SKM-1 (cell line): Measurements from ENCODE around the gene SYNC.
A peak's percentile ranks its signal among the peaks of the same experiment; 100 is the strongest.
"Not testable (repeated sequence)": the region's sequence is repeated elsewhere in the genome, so short reads cannot be mapped to it uniquely, and the experiment has no call there.

ENCODE experiments used
- DNase-seq: peaks from one replicate; lab custom pipeline; 2025; ENCODE audit not compliant: unreplicated experiment; lab: John Stamatoyannopoulos, UW

SYNC gene

DNA sequence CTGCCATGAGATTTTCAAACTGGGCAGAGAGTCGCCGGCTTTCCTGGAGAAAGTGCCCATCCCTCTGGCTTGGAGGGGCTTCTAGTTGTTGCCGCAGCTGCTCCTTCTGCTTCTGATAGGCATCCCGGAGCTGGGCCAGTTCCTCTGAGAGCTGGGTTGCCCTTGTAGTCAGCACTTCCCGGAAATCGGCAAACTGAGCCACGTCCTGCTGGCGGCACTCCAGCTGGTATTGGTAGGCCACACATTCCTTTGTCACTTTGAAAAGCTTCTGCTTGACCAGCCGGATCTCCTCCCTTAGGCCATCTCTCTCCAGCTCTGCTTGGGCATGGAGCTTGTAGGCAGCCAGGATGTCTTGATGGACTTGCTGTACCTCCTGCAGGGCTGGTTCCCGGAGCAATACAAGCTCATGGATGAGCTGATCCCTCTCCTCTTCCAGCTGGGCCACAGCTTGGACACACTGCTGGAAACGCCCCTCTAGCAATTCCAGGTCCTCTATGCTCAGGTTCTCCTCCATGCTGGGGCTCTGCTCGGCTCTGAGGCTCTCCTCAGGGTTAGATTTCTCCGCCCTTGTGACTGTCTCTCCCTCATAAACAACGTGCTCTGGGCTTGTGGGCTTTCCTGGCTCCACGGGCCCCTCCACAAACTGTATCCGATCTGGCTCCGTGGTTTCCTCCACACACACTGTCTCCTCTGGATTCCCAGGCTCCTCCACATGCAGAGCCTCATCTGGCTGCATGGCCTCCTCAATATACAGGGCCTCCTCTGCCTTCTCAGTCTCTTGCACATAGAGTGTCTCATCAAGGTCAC, 7.3 kb downstream of the SYNC start:
- no peak for DNase-seq

DNA sequence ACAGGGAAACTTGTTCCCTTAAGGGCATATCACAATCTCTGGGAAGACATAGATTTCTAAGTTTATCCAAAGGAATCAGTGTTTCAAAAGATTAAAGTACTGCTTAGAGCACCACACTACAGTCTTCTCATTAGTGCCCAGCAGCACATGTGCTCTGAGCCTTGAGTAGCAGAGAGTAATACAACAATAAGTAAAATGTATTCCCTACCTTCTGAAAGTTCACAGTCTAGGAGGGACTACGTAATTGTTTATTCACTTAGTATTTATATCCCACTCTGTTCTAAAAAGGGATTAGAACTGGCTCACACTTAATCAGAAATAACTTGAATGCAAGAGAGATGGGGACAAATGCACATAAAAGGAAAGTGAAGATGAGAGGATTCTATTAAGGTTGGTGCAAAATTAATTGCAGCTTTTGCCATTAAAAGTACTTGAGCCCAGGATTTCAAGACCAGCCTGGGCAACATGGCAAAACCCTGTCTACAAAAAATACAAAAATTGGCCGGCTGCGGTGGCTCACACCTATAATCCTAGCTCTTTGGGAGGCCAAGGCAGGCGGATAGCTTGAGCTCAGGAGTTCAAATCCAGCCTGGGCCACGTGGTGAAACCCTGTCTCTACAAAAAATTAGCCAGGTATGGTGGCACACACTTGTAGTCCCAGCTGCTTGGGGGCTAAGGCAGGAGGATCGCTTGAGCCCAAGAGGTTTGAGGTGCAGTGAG, 9.0 kb downstream of the SYNC start:
- DNase-seq = no peak

DNA sequence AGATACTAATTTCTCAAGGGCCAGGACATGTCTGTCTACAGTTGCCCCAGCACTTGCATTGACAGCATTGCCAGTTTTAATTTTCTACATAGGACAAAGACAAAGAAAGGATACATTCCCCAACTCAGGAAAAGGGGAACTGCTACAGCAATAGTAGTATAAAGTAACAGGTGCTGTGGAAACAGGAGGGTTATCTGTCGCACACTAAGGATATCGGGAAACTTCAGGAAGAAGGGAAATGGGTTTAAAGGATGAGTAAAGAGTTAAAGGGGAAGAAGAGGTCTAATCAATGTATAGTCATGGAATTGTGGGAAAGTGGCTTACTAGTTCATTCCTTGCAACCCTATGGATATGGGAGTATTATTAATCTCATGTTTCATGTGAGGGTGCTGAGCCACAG, 16.2 kb downstream of the SYNC start:
- DNase-seq = no peak

DNA sequence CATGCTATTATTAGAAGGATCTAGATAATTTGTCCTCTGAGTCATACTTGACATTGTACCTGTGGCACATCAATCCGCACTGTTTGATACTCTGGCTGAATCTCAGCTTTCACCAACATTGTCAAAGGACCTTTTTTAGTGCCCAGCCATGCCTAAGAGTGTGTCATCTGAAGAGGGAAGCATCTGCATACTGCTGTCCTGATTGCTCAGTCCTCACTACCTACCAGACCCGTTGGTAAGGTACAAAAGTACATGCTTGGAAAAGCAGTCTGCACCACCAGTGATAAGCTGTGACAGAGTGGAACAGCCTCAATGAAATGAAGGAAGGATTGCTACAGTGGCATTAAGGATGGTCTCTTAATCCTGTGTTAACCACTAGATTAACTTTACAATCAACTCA, 17.1 kb downstream of the SYNC start:
- no peak for DNase-seq

DNA sequence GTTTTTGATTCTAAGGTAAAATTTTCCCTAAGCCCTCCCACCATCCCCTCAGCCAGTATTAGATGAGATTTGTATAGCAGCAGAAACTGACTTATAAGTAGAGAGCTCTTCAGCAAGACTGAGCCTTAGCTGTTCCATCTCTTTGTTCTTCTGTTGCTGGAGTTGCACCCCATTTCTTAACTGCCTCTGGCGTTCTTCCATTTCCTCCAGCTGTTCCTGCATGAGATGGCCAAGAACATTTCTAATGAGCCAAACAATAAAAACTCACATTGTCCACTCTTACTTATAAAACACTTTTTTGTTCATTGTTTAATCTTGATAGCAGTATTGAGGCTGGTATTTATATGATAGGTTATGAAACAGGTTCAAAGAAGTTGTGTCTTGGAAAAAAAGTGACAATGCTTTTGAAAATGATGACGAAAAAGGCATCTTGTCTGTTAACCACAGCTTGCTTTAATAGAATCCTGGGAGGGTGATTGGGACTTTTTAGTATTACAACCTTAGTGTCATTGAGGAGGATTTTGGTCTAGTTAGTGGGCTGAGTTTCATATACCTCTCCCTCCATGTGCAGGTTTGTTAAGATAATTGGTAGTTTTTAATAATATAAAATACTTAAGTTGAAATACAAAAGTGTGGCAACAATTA, 18.3 kb downstream of the SYNC start:
- no peak for DNase-seq

DNA sequence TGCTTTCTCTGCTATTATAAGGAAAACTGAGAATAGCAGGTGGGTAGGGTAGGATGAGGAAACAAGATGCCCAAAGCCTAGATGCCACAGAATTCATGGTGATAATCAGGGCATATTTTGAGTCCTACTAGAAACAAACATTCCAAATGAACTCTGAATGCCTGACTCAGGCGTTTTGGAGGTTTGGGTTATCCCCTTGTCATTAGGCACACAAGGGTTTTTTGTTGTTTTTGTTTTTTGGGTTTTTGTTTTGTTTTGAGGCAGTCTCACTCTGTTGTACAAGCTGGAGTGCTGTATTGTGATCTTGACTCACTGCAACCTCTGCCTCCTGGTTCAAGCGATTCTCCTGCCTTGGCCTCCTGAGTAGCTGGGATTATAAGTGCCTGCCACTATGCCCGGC, 19.2 kb downstream of the SYNC start:
- DNase-seq = no peak

DNA sequence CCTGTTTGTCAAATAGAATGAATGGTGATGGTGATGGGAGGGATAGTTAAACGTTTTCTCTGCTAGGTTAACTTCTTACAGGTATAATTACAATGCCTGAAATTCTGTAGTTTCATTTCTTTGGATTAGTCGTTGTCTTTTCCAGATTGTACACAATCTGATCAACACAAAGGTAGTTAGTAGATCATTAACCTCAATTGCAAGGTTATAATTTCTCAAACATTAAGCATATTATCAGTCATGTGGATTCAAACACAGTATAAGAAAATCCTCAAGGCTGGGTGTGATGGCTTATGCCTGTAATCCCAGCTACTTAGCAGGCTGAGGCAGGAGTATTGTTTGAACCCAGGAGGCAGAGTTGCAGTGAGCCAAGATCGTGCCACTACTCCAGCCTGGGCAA, 20.6 kb downstream of the SYNC start:
- DNase-seq = no peak

DNA sequence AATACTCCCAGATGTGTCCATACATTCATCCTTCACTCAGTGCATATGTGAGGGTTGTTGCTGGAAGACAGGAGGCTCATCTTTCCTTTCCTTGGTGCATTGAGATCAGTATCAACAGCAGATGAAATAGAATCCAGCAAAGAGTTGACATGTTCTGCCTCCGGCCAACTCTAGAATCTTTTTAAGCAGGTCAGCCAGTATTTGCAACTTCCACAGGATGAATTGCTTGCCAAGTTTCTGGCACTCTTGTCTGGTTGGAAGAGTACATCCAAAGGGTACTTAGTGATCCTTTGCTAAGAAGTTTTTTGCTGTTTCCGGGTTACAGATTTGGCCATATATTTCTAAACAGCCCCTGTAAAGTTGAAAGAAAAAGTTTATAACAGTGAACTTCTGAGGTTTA, 21.1 kb downstream of the SYNC start:
- no peak for DNase-seq

DNA sequence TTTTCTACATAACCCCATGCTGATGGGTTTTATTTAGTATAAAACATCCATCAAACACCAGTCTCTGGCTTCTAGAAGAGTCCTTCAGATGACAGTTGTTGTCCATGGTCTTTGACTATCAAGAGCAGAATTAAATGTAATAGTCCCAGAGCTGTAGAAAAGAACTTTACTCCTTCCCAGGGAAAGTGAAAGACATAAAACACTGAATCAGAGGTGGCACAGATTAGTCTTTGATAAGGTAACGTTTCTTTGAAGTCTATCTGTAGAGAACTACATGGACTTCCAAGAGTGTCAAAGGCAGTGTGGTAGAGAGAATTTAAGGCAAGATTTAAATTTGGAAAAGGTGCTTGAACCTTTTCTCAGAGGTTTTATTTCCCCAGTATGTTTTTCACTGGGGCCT, 21.9 kb downstream of the SYNC start:
- DNase-seq = no peak

DNA sequence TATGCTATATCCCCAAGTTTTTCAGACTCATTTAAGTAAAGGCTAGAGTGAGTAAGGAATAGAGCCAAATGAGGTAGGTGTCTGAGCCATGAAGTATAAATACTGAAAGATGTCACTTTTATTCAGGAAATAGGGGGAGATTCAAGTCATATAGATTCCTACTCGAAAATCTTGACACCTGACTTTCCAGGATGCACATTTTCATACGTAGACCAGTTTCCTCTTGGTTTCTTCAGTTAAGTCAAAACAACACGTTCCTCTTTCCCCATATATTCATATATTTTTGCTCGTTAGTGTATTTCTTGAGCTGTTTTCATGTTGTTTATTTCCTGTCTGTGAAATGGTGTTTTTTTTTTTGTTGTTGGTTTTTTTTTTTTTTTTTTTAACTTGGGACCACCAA, 22.6 kb downstream of the SYNC start:
- not testable (repeated sequence) for DNase-seq

DNA sequence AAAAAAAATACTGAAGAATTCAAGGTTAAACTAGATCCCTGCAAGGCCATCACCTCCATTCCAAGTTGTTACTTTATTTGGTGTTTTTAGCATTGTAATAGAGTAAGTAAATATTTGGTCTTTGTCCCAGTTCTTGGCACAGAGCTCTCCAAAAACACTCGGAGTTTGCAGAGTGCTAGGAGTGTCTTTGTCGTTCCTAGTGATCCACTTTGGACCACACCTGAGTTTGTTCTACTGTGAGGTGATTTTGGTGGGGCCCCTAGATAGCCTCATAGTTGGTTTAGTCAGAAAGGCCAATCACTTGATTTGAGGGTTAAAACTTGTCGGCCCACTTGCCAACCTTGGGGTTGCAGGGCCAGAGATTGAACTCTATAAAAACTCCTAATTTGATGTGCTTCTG, 25.6 kb downstream of the SYNC start:
- no peak for DNase-seq

DNA sequence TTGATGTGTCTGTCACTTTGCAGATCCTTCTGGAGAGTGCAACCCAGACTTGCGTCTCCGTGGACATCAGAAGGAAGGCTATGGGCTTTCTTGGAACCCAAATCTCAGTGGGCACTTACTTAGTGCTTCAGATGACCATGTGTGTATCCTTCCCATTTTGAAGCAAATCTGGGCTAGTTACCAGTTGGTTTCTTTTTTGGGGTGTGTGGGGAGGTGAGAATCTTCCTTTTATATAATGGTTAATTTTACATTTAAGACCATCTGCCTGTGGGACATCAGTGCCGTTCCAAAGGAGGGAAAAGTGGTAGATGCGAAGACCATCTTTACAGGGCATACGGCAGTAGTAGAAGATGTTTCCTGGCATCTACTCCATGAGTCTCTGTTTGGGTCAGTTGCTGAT, 33.9 kb downstream of the SYNC start:
- DNase-seq = not testable (repeated sequence)

DNA sequence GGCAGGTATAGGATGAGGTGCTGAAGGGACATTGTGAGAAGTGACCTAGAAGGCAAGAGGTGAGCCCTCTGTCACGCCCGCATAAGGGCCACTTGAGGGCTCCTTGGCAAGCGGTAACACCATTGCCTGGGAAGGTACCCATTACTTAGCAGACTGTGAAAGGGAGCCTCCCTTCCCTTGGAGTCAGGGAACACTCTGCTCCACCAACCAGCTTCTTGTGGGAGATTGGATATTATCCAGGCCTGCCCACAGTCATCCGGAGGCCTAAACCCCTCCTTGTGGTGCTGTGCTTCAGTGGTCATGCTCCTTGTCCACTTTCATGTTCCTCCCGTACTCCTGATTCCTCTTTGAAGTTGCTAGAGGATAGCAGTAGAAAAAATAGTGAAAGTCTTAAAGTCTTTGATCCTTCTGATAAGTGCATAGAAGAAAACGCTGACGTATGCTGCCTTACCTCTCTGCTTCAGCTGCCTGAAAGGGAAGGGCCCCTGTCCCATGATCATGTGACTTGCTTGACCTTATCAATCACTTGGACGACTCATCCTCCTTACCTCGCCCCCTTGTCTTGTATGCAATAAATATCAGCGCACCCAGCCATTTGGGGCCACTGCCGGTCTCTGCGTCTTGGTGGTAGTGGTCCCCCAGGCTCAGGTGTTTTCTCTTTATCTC, 35.5 kb downstream of the SYNC start:
- no peak for DNase-seq

DNA sequence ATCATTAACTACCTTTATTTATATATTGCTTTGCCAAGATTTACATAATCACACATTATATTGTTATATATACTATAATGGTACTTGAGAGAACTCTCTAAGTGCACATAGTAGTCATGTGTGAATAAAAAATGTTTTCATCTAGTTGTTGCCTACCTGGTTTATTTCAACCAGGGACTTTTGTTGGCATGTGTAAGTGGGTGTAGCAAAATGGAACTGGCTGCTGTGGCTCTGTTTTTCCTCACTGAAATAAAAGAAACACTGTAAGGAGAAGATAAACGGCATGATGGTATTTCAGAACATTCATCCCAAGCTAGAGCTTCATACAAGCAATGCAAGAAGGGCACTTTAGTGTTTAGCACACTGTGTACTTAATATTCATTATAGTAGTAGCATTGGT, 36.7 kb downstream of the SYNC start:
- DNase-seq = no peak

DNA sequence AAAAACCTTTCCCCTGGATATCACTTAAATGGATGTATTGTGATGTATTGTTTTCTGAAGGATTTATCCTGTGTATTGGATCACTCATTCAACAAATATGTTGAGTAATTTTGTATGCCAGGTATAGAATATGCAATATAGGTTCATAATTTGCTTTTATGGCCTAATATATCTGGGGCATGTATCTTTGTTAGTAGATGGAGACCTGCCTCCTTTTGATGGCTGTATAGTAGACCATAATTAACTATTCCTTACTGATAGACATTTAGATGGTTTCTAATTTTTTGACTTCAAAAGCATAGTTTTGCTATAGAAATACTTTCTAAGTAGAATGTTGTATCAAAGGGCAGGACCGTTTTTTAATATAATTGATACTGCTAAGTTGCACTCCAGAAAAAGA, 43.0 kb downstream of the SYNC start:
- no peak for DNase-seq

DNA sequence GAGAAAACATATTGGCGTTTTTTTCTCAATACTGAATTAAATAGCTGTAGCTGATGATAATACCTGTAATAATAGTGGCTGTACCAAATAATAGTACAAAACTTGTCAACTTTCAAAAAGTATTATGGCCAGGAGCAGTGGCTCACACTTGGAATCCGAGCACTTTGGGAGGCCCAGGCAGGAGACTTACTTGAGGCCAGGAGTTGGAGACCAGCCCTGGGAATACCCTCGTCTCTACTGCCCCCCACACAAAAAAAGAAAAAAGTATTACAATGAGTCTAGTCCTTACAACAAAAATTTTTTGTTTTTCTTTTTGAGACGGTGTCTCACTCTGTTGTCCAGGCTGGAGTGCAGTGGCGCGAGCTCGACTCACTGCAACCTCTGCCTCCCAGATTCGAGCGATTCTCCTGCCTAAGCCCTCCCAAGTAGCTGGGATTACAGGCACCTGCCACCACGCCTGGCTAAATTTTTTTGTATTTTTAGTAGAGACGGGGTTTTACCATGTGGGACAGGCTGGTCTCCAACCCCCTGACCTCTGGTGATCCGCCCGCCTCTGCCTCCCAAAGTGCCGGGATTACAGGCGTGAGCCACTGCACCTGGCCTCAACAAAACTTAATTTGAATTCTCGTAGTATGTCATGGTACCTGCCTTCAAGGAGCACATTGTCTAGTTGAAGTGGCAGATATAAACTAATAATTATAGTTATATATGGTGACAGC, 50.2 kb downstream of the SYNC start:
- no peak for DNase-seq

DNA sequence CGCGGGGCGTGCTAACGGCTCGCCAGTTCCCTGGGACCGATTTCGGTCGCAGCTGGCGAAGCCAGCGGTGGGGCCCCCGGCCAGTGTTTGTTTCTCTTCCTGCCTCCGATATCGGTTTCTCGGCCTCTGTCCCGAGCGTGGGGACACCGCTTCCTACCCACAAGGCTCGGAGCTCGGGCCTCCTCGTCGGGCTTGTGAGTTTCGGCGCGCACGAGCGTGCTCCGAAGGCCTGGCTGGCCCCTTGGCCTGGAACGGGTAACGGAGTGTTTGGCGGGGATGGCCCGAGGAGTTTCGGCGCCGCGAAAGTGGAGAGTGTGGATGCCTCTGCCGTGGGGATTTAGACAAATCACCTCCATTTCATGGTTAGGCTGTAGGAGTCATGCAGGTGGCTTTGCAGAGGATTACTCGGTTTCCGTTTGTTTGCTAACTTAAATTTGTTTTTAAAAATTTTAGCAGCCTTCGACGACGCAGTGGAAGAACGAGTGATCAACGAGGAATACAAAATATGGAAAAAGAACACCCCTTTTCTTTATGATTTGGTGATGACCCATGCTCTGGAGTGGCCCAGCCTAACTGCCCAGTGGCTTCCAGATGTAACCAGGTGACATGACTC, 51.0 kb downstream of the SYNC start:
- no peak for DNase-seq

DNA sequence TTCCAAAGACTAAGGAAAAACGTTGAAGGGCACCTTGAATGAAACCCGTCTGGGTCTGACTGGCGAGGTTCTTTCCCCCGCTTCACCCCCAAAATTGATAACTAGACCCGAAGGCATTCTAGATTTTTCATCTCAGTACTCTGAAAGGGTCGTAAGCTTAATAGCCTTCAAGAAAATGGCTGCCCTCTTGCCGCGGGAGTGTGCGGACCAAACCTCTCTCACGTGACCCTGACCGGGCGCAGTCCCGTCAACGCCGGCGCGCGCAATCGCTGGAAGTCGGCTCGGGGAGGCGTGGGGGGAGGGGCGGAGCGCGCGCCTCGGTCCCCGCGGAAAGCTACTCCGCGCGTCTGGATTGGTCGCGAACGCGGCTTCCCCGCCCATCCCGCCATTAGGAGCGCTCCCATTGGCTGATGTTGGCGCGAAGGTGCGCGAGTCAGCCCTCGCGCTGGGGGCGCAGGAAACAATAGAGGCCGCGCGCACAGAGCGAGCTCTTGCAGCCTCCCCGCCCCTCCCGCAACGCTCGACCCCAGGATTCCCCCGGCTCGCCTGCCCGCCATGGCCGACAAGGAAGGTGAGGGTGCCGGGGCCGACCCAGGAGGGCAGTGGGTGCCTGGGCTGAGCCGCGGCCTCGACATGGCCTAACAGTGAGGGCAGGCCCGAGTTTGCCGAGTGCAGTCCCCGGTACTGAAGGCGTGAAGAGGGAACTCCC, 51.7 kb downstream of the SYNC start, which contains the start of gene RBBP4:
Gene RBBP4, plus strand, starts transcription at position 457 of the 709 bp plus-strand sequence. Its CDS starts 99 bp downstream, at position 556.
- DNase-seq = peak; percentile 93

DNA sequence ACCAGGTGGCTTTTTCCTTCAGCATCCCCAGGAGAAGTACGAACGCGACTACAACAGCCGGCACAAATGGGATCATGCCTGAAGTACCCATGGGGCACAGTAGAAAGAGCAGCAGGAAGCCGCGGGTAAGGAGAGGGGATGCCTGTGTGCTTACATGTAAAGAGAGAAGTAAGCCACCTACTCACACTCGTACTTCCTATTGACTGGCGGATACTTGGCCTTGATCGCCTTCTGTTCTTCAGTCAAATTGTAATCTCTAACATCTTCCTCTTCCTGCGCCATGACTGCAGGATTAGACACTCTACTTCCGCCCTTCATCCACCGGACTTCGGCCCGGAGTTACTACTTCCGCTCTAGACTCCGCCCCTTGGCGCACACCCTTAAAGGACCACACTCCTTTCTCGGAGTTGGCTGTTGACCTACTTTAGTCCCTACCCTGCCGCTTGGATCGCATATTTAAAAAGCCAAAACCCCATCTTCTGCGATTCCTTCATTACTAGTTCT, 52.3 kb downstream of the SYNC start, which contains the start of gene ZBTB8OS:
Gene ZBTB8OS, minus strand, starts transcription at position 303 of the 504 bp plus-strand sequence. Its CDS starts 21 bp downstream, at position 282.
- peak; percentile 97 for DNase-seq
